Frontal cortex (tissue), 4 donors: ENCODE measurements around the gene REPIN1. TPM values are rescaled to one million over a fixed set of nuclear protein-coding genes. Genes with fewer than 3 reads are reported as not detected.
A peak's percentile ranks its signal among the peaks of the same experiment; 100 is the strongest.

Experiments
- DNase-seq, 2 donors: peaks; one replicate each; pipeline ENCODE4 v3.0.0; 2012; ENCODE audit warnings: low spot score in 2 of 2
- FAIRE-seq: peaks from 2 replicates; lab custom pipeline; 2012; peaks lifted over from hg19 to GRCh38; lab: Jason Lieb, UNC
- total RNA-seq: library from RNA; depleted of rRNA; stranded (reverse); fragments of >200 nt; gene quantifications from one replicate; pipeline ENCODE4 v1.2.3, GENCODE V29; 2014
- donor health status: control.
- donor health status: control.
- donor health status: control.

Gene REPIN1
- total RNA-seq, 1 donor from 2014 or later = 29.3 TPM

DNA sequence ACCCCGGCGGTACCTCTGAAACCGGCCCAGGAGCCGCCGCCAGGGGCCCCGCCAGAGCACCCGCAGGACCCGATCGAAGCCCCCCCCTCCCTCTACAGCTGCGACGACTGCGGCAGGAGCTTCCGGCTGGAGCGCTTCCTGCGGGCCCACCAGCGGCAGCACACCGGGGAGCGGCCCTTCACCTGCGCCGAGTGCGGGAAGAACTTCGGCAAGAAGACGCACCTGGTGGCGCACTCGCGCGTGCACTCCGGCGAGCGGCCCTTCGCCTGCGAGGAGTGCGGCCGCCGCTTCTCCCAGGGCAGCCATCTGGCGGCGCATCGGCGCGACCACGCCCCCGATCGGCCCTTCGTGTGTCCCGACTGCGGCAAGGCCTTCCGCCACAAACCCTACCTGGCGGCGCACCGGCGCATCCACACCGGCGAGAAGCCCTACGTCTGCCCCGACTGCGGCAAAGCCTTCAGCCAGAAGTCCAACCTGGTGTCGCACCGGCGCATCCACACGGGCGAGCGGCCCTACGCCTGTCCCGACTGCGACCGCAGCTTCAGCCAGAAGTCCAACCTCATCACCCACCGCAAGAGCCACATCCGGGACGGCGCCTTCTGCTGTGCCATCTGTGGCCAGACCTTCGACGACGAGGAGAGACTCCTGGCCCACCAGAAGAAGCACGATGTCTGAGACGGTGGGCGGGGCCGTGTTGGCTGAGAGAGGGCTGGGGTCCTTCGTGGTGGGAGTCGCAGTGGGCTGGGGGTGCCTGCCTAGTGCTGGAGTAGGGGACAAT, 3.8 kb downstream of the REPIN1 start:
- DNase-seq (no peak), FAIRE-seq (no peak)

DNA sequence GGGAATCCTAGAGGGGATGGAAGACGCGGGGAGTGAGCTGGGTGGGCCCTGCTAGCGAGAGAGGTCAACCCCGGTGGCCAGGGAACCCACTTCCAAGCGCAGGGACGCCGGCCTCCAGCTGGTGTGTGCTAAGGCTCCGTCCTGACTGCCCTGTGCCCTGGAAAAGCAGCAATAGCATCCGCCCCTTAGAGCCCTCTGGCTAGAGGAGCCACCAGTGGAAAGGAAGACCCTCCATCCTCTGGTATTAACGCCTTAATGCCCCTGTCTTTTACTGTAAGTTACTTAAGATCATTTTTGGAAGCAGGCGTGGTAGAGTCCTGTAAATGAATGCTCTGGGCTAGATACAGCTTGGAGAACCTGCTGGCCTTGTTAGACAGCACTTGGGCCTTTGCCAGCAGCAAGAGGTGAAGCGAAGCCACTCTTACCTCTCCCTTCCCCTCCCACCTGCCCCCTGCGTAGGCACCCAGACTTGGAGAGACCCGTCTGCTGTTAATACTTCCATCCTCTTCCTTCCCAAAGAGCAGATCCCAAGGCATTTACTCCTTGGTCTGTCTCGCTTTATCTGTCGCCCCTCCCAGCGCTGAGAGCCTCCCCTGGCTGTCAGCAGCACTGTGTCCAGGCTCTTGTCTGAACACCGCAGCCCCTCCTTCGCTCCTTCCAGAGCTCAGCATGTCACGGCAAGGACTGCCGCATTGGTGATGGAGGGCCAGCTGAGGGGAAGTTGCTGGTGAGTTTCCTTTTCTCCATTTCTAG, 4.6 kb downstream of the REPIN1 start:
- FAIRE-seq (no peak), DNase-seq (no peak)

DNA sequence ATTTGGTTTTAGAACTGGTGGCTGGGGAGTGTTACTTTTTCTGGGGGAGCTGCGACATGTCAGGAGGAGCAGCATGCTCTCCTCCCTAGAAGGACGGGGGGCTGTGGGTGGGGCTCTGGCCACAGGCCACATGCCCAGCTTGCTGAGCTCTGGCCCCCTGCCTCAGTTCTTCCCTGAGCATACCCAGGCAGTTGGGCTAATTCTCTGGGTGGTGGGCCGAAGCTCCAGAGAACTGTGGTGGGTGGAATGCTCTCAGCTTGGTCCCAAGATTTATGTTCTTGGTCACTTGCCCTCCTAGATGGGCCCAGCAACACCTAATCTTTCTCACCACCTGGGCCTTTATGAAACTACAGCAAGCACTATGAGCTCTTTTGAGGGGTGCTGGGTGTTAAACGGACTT, 5.4 kb downstream of the REPIN1 start:
- FAIRE-seq = no peak

DNA sequence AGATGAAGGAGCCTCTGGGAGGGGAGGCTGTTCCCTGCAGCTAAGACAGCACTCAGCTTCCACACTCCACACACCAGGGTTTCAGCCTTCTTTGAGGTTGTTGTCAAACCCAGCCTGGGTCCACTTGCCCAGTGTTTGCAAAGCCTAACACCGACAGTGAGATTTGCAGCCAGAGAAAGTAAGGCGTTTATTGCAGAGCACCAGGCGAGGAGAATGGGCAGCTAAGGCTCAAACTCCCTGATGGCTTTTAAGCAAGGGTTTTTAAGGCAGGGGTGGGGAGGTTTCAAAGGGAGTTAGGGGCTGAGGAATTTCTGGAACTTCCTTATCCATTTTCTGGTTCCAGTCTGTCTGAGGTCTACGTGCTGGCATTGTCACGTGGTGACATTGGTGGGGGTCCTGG, 5.8 kb downstream of the REPIN1 start:
- FAIRE-seq (no peak), DNase-seq (no peak)

More for the DNA sequence above, 5.4 kb downstream of the REPIN1 start:
- DNase-seq = no peak

DNA sequence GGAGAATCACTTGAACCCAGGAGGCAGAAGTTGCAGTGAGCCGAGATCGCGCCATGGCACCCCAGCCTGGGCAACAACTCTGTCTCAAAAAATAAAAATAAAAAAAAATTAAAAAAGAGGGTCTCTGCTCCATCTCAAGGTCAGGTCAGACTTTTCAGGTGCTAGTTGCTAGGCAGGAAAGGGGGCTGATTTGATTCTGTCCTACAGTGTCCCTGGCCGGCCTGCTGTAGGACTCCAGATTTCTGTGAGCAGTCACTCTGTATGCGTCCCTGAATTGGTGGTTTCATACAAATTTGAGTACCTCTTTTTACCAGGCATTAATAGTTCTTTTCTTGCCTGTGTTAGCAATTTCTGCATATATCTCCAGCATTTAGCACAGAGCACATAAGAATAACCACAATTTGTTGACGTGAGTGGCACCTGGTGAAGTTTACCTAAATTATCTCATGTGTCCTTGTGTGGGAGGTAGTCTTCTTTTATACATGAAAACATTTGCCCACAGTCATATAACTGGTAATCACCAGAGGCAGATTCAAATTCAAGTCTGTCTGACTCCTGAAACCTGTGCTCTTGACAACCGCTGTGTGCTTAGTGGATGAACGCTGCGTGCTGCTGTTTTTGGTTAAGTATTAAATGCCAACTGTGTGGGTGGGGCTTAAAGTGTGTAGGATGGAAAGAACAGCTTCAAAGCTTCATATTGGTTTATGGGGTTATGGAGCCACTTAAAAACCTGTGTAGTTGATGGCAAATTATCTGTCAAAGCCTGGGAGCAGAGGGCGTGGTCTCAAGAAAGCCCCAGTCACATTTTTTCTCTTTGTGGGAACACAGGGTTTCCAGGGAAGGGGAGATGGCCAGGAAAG, 7.3 kb downstream of the REPIN1 start:
- no peak for FAIRE-seq
- no peak for DNase-seq

DNA sequence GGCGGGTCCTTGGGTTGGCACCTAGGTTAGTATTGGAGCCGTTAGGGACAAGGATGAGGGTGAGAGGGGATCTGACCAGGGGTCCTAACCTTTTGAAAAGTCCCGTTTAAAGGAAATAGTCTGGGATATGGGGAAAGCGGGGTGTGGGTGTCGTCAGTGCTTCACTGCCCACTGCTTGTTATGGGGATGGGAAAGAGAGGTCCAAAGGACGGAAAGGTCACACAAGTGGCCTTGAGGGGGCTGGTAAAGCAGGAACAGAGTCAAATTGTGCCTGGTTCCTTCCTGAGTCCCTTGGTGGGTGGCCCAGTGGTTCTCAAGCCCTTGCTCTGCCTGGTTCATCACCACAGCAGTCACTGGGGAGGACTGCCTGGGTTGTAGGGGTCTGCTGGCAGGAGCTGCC, 7.9 kb downstream of the REPIN1 start:
- no peak for FAIRE-seq
- no peak for DNase-seq

DNA sequence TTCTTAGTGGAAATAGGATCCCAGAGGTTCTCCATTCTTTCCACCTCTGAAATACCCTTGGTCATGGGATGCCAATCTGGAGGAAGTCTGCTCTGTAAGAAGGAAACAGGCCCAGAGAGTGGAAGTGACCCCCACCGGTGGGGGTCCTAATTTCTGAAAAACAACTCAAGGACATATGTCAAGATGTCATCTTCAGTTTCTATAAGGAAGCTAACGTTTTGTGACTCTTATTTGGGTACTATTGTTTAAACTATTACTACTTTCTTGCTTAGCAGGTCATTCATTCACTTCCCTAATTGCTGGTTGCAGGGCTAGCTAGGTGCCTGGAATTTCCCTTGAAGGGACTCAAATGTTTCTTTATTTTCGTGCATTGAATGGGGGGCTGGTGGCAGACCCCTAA, 8.6 kb downstream of the REPIN1 start:
- DNase-seq = no peak

DNA sequence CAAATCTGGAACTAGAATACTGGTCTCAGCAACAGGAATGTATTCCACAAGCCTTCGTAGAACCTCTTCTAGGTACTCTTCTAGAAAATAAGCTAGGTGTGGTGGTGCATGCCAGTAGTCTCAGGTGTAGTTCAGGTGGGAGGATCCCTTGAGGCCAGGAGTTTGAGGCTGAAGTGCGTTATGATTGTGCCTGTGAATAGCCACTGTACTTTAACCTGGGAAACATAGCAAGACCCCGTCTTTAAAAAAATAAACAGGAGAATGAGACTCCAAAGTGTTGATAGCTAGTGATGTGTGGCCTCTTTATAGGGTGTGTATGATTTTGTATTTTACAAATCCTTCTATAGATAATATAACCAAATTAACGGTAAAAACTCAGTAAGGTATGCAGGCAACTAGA, 9.0 kb downstream of the REPIN1 start:
- DNase-seq (no peak), FAIRE-seq (no peak)

More for the DNA sequence above, 8.6 kb downstream of the REPIN1 start:
- FAIRE-seq = no peak

DNA sequence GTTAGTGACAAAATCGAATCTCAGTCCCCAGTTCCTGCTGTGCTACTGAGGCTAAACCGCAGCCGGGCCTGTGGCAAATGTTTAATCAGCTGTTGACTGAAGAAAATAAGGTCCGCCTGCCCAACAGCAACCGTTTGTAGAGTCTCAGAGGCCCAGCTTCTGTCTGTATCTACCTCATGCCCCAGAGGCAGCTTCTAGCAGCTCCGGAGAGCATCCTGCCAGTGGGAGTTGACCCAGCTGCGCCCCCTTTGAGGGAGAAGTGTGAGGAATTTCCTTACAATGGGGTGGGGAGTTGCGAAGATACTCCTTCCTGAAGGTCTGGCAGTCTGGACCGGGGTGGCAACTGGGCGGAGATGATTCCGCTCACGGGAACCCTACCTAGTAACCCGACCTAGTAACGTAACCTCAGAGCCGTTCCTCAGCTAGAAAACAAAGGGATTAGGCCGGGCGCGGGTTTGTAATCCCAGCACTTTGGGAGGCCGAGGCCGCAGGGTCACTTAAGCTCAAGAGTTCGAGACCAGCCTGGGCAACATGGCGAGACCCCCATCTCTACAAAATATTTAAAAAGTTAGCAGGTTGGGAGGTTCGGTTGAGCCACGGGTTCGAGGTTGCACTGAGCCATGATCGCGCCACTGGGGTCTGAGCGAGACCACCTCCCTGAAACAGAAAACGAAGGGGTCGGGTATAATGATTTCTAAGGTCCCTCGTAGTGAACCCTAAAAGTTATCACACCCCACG, 9.7 kb downstream of the REPIN1 start:
- DNase-seq (peak in 1 of 2 donors; percentile 54), FAIRE-seq (no peak)

DNA sequence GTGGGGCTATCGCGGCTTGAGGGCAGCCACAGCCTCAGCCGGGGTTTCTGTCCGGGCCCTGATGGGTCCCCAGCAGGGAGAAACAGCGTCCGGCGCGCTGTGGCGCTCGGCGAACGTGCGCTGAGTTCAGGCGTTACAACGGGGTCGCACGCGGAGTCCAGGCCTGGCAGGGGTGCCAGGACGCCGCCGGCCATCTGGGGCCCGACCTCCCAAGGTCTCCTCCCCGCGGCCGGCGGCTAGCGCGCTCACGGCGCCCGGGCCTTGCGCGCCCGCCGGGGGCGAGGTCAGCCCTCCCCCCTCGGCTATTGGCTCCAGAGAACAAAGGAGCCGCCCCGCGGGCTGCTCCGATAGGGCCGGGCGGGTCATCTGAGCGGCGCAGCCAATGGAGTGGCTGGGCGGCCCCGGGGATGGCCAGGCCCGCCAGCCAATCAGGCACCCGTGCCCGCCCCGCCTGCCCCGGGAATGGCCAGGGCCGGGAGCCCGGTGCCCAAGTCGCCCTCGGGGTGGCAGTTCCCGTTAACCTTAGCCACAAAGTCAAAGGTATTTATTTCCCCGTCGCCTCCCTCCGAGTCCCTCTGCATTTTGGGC, 10.3 kb downstream of the REPIN1 start, which contains the start of gene ZNF775:
Gene ZNF775 (plus strand): TSS at position 478 of the 588 bp plus-strand sequence. CDS start 9,141 bp downstream, outside the sequence.
- FAIRE-seq (no peak), DNase-seq (peak; percentile 99)

DNA sequence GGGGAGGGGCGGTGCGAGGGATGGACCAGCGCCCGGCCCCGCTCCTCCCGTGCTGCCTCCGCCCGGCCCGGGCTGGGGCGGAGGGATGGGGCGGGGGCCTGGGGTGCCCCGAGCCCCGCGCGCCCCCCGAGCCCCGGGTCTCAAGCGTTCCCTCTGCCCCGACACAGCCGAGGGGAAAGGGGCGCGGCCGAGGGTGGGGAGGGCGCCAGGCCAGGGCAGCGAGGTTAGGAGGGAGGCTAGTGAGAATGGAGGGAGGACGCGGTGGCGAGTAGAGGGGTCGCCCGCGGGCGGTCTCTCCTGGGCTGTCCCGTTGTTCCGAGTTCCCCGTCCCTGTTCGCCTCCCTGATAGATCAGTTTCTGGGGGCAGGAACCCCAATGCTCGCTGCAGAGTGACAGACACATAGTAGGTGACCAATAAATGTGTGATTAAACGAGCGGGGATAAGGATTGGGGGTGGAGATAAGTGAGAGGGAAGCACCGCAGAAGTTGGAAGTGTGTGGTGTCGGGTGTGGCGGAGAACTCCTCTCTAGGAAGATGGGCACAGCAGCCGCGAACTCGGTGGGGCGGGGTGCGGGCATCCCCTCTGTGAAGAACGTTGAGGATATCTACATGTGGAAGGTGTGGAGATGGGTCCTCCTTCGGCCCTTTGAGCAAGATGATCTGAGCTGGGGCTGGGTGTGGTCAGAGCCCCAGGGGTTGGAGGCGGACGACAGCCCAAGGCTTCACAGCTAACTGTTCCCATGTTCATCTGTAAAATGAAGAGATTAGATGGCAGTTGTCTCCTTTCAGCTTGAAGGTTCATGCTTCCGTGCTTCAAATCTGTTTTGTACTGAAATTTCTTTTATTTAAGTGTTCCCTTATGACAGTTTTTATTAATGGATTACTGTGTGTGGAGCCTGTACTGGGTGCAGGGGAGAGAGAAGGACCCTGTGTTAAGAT, 11.1 kb downstream of the REPIN1 start:
- FAIRE-seq (no peak), DNase-seq (no peak)

DNA sequence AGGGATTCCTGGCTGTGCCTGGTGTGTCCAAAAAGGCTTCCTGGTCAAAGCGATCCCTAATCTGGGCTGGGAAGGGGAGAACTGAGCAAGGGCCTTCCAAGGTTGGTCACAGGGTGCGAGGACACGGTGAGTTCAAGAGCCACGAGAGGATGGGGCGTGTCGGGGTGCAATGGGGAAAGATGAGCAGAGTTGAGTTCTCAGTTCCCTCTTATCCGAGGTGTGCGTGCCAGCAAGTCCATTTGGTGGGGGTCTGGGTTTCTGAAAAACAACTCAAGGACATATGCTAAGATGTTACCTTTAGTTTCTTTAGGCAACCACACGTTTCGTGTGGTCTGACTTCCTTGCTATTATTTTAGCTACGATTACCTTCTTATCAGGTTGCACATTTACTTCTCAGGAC, 11.8 kb downstream of the REPIN1 start:
- no peak for DNase-seq
- no peak for FAIRE-seq

DNA sequence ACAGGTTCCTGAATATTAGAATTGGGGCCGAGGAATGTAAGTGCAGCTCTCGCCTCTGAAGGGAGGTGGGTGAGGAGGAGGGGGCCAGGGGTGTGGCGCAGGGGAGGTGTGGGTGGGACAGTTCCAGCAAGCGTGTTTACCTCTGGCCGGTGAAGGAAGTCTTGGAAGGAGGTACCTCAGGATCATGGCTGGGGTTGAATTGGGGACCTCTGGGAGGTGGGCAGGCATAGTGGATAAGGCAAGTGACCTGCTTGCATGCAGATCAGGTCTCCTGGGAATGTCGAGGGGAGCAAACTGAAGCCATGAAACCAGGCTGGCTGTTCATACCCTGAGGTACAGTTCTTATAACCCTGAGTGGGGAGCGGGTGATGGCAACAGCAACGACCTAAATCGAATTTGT, 12.5 kb downstream of the REPIN1 start:
- FAIRE-seq (no peak), DNase-seq (no peak)

DNA sequence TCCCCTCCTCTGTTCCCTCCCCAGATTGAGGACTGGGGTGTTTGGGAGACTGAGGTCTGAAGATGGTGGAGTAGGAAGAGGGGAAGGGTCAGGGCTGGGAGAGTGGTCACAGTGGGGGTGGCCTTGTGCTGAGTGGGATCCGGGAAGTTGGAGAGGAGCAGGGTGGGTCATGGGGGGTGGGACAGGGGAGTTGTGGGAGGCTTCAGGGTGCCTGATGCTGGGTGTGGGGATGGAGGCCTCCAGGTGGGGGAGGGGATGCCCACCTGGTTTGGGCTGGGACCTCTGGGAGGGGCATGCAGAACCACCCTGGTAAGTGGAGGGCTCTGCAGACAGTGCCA, 13.1 kb downstream of the REPIN1 start:
- FAIRE-seq = no peak
- DNase-seq = no peak

DNA sequence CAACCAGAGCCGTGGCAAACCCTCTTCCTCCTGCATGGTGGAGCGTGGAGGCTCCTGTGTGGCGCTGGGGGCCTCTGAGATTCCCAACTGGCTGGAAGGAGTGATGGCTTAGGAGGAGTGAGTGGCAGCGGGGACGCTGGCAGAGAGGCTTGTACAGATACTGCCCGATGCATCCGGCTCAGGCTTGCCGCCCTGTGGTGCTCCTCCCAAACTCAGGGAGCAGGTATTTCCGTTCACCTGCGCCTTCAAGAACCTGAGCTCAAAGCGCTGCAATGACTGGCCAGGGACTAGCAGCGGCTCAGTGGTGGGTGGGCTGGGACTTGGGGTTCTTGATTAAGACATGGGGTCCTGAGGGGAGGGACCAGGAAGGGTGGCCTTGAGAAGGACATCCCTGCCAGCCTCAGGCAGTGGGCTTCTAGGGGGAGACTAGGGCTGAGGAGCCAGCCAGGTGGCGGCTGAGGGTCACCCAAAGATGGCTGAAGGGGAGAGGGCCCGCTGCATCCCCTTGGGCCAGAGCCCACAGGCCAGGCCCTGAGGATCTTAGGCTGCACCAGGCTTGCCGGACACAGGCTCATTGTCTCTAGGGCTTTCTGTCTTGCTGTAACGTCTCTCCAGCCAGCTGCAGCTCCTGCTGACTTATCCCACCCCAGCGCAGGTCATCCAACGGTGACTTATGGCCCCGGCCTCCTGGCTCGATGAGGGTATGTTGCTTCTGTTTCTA, 13.7 kb downstream of the REPIN1 start:
- DNase-seq (no peak), FAIRE-seq (no peak)

DNA sequence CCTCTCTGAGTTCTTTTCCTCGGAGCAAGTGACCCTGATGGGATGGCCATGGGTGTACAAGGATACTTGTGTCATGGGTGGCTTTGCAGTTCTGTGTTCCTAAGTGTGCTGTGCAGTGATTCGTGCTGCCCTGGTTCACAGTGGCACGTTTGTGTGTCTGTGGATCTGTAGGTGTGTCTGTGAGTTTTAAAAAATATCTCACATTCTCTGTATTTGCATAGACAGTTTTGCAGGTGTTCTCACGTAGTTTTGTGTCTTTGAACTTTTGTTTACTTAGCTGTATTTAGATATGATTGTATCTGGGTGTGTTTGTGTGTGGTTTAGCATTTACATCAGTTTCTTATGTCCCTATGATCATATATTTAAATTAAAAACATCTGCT, 14.2 kb downstream of the REPIN1 start:
- no peak for FAIRE-seq

DNA sequence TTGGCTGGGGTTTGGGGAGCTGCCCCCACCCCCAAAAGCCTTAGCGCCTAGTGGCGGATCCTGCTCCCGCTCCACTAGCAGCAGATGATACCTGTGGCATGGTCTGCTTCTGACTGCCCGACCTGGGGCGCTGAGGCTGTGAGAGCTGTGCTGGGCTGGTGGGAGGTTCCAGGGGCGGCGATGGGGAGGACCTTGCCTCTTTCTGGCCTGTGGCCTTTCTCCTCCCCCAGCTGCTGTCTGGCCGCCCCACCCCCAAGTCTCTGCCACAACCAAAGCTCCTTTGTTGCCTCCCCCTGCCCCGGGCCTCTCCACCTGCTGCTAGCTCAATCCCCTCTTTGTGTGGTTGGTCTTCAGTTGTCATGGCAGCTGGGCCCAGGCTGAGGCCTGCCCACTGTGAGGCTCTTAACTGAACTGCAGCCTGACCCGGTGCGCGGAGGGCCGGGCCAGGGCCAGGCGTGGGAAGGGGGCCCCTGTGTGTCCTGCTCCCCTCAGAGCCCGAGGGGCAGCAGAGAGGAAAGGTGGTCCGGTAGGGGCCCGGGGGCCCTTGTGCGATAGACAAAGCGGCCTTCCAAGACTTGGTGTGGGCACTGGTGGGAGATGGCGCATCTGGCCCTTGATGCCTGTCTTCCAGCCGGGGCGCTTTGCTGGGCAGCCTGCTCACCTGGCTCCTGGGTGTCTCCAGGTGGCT, 15.2 kb downstream of the REPIN1 start:
- DNase-seq (peak; percentile 62 to 79), FAIRE-seq (no peak)

More for the DNA sequence above, 14.2 kb downstream of the REPIN1 start:
- DNase-seq = no peak
